ENCODE measurements around the gene IGHMBP2. TPM values are rescaled to one million over a fixed set of nuclear protein-coding genes. Genes with fewer than 3 reads are reported as not detected.

Gene IGHMBP2
- total RNA-seq, 4 donors from 2014 or later = 15.5 to 22.3 (median 18.1) TPM

- no peak overlapping the region for H3K27ac ChIP-seq
- H3K4me3 ChIP-seq = no peak overlapping the region
- H3K36me3 ChIP-seq = no peaks in the 10 kb centered on the region
- in situ Hi-C loops (cut with MboI; ENCODE audit: low sequenced_read_pairs in 4 of 4) (no loop called here), intact Hi-C loops (cut with DNase I; ENCODE audit: low total_unique reads) (no loop called here)
- TF ChIP-seq CTCF (IDR thresholded peaks at IDR 0.05 in 4 of 5, conservative IDR thresholded peaks at IDR 0.05 in 1 of 5) (no peak), POLR2A (IDR thresholded peaks at IDR 0.05) (no peak)
- no peaks in the 10 kb centered on the region for H3K27me3 ChIP-seq
- peaks cover 0 to 14% of the 10 kb centered on the region in 2 donors for H3K4me1 ChIP-seq
- no peaks in the 10 kb centered on the region for H3K9me3 ChIP-seq
- DNase-seq = no peak
- no peak for ATAC-seq
Measured at GRCh38 chr11:68979931-68980775, 76.5 kb downstream of the IGHMBP2 start.

GRCh38 chr11:68980776-68981065, 77.0 kb downstream of the IGHMBP2 start, which contains the start of gene MRGPRD:
MRGPRD (minus strand) TSS chr11:68980986; CDS start chr11:68980986, 0 bp downstream.
- ATAC-seq (no peak), DNase-seq (no peak)
- TF ChIP-seq POLR2A (IDR thresholded peaks at IDR 0.05) (no peak), CTCF (IDR thresholded peaks at IDR 0.05 in 4 of 5, conservative IDR thresholded peaks at IDR 0.05 in 1 of 5) (no peak)
- no peaks in the 10 kb centered on the region for H3K9me3 ChIP-seq
- intact Hi-C loops (cut with DNase I; ENCODE audit: low total_unique reads) = no loop called here
- peaks cover 0 to 14% of the 10 kb centered on the region in 2 donors for H3K4me1 ChIP-seq
- H3K4me3 ChIP-seq = no peak within 1 kb of the TSS
- in situ Hi-C loops (cut with MboI; ENCODE audit: low sequenced_read_pairs in 4 of 4) = no loop called here
- H3K27ac ChIP-seq = no peak within 1 kb of the TSS
- no peaks in the 10 kb centered on the region for H3K27me3 ChIP-seq
- no peaks in the 10 kb centered on the region for H3K36me3 ChIP-seq

GRCh38 chr11:68982134-68982533, 78.4 kb downstream of the IGHMBP2 start:
- no peaks in the 10 kb centered on the region for H3K9me3 ChIP-seq
- no peaks in the 10 kb centered on the region for H3K27me3 ChIP-seq
- H3K36me3 ChIP-seq = no peaks in the 10 kb centered on the region
- no peak for DNase-seq
- in situ Hi-C loops (cut with MboI; ENCODE audit: low sequenced_read_pairs in 4 of 4) = no loop called here
- TF ChIP-seq CTCF (IDR thresholded peaks at IDR 0.05 in 4 of 5, conservative IDR thresholded peaks at IDR 0.05 in 1 of 5) (no peak), POLR2A (IDR thresholded peaks at IDR 0.05) (no peak)
- intact Hi-C loops (cut with DNase I; ENCODE audit: low total_unique reads) = no loop called here
- ATAC-seq = no peak
- H3K4me1 ChIP-seq = peaks cover 0 to 9% of the 10 kb centered on the region in 2 donors
- H3K4me3 ChIP-seq = no peak overlapping the region
- H3K27ac ChIP-seq = no peak overlapping the region

- H3K27ac ChIP-seq = no peak overlapping the region
- in situ Hi-C loops (cut with MboI; ENCODE audit: low sequenced_read_pairs in 4 of 4) = no loop called here
- TF ChIP-seq POLR2A (IDR thresholded peaks at IDR 0.05) (no peak), CTCF (IDR thresholded peaks at IDR 0.05 in 4 of 5, conservative IDR thresholded peaks at IDR 0.05 in 1 of 5) (no peak)
- H3K9me3 ChIP-seq = no peaks in the 10 kb centered on the region
- H3K4me3 ChIP-seq = no peak overlapping the region
- DNase-seq = no peak
- H3K36me3 ChIP-seq = no peaks in the 10 kb centered on the region
- intact Hi-C loops (cut with DNase I; ENCODE audit: low total_unique reads) = no loop called here
- no peaks in the 10 kb centered on the region for H3K27me3 ChIP-seq
- ATAC-seq = no peak
- H3K4me1 ChIP-seq = peaks cover 0 to 6% of the 10 kb centered on the region in 2 donors
Measured at GRCh38 chr11:68983801-68984200, 80.1 kb downstream of the IGHMBP2 start.

Measured in gastrocnemius medialis (tissue), 4 donors.